HG02840 (cell line): Measurements from ENCODE around the gene EXOC6.
"Not testable (repeated sequence)": the region's sequence is repeated elsewhere in the genome, so short reads cannot be mapped to it uniquely, and the experiment has no call there.

Experiments used
- ATAC-seq: cut with Tn5 transposase; IDR thresholded peaks from one replicate; pipeline ENCODE4 v1.9.1; 2021; ENCODE audit warnings: mild to moderate bottlenecking, moderate library complexity, moderate number of reproducible peaks; ENCODE audit not compliant: unreplicated experiment, low FRiP score

Gene EXOC6

GRCh38 chr10:92923416-92923815 is 75.1 kb downstream of the EXOC6 start:
- no peak for ATAC-seq

- no peak for ATAC-seq
These were observed 81.6 kb downstream of the EXOC6 start for GRCh38 chr10:92929896-92930295.

GRCh38 chr10:92931597-92931996 is 83.3 kb downstream of the EXOC6 start:
- ATAC-seq: no peak

DNA sequence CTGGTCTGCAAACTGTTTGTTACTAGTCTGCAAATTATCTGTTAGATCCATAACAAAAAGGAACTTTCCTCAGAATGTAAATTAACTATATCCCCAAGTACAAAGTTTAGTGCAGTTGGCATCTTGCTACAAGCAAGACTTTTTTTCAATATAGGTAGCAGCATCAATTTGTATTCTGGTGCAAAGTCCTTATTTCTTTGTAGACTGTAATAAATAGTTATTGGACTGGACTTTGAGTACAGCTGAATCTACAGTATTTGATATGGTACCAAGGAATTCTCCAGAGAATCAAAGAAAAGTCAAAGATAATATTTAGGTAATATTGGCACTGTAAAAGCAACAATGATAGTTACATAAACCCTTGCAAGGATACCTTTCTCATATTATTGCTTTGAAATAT is 89.6 kb downstream of the EXOC6 start:
- no peak for ATAC-seq

DNA sequence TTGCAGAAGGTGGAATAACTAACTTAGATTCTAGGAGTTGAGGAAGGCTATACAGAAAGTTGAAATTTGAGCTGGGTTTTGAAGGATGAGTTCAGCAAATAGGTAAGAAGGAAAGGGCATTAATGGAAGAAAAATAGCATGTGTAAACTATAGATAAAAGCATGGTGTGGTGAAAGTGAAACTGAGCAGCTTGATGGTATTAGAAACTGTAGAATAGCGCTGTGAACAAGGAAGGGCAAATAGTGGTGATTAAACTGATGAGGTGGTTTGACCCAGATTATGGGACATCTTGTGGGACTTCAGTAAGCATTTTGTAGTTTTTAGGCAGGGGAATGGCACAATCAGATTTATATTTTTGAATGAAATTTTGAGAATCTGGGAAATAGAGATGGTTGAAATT is 90.5 kb downstream of the EXOC6 start:
- no peak for ATAC-seq

GRCh38 chr10:92942226-92942625 is 93.9 kb downstream of the EXOC6 start:
- no peak for ATAC-seq

DNA sequence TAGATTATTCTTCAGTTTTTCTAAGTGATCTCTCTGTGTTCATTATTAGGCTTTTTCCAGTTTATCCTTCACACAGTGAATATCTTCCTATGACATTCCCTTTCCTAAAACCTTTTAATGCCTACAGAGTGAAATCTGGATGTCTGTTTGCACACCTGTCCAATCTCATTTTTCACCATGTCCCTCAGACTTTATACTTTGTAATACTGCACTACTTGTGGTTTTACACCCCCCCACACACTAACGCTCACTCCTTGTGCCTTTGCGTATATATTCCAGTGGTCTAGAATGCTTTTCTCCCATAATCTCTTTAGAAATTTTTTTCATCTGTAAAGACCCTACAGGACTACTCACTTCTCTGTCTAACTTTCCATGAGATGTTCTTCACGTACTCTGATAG is 98.2 kb downstream of the EXOC6 start:
- no peak for ATAC-seq

GRCh38 chr10:92952573-92952972 is 104.3 kb downstream of the EXOC6 start:
- ATAC-seq: not testable (repeated sequence)

GRCh38 chr10:92957223-92958010 is 109.1 kb downstream of the EXOC6 start:
- no peak for ATAC-seq

DNA sequence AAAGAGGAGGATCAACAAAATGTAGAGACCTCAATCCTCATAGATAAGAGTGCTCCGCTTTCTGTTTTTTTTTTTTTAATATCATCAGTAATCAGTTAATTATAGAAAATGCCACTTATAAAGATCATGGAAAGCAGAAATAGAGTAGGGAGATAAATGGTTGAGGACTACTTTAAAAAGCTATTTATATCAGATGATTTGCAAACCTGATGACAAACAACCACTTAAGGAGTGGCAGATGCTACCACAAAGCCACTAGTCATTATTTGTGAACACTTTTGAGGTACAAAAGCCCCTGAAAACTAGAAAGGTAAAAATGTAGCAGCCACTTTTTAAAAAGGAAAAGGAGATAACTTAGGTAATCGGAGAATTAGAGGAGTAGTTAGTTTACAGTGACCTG is 113.3 kb downstream of the EXOC6 start:
- ATAC-seq: no peak

DNA sequence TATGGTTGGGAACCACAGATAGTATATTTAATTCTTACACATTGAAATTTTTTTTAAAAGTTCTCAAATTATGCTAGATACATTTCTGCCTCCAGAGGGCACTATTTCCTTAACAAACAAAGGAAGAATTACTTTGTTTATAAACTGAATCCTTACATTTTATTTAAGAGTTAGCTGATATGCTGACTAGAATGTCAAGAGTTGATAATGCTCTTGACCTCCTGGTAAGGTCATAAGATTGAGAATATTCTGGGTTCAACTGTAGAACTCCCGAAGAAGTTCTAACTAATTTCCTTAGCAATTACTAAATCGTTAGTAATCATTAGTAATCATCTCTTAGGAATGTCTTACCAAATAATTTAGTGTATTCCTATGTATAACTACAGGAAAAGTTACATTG is 117.0 kb downstream of the EXOC6 start:
- ATAC-seq: no peak

- no peak for ATAC-seq
These were observed 119.3 kb downstream of the EXOC6 start for GRCh38 chr10:92967641-92968040.

DNA sequence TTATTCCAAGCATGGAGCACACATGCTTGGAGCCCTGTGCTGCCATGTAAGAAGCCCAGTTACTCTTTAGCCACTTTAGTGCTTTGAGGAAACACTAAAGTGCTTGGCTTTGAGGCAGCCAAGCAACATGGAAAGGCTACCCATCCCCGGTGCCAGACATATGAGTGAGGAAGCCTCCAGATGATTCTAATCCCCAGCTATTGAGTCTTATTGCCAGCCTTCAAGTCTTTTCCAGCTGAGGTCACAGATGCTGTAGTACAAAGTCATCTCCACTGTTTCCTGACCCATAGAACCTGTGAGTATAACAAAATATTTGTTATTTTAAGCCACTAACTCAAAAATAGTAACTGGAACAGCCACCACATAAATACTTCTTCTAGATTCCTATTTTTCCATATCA is 120.8 kb downstream of the EXOC6 start:
- no peak for ATAC-seq

- no peak for ATAC-seq
These were observed 122.2 kb downstream of the EXOC6 start for GRCh38 chr10:92970301-92971070.

DNA sequence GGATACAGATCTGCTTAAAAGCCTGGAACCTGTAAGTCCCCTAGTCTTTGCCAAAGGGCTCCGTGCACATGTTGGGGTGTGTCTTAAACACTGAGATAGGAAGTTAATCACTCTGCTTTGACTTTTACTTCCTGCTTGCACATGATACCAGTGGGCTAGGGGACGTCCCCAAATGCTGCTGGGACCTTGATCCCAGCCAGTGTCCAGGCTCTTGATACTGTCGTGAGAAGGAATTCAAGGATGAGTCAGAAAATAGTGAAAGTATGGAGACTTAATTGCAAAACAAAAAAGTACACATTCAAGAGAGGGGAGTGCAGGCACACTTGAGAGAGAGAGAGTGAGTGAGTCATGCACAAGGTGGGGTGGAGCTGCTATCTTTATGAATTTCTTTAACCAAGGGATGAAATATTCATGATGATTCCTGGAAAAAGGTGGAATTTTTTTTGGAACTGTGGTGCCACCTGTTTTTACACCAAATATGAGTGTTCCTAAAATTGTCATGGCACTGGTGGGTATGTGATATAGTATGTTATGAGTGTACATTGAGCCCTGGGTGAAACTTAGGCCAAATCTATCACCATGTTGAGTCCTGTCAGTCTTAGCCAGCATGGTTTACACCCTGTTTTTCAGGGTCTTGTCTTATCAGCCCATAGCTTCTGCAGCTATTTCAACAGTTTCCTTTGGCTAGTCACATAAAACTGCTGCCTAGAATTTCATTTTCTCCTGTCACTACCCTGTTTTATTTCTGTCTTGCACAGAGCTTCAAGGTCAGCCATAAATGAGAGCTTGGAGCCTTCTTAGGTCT is 123.9 kb downstream of the EXOC6 start:
- ATAC-seq: no peak

- ATAC-seq: no peak
These were observed 124.6 kb downstream of the EXOC6 start for GRCh38 chr10:92972886-92973285.

GRCh38 chr10:92976278-92976677 is 128.0 kb downstream of the EXOC6 start:
- ATAC-seq: not testable (repeated sequence)

GRCh38 chr10:92989250-92989649 is 140.9 kb downstream of the EXOC6 start:
- no peak for ATAC-seq

DNA sequence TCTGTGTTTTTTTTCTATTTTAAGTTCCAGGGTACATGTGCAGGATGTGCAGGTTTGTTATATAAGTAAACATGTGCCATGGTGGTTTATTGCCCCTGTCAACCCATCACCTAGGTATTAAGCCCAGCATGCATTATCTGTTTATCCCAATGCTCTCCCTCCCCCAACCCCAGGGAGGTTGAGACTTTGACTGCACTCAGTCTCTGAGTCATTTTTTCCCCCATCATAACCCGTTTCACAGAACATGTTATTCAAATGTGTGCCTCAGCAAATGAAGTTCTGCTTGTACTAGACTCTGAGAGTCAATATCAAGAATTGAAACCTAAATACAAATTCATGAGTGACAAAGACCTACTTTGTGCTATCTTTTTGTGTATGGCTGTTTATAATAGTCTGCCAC is 142.3 kb downstream of the EXOC6 start:
- no peak for ATAC-seq

GRCh38 chr10:92991513-92991912 is 143.2 kb downstream of the EXOC6 start:
- ATAC-seq: no peak

GRCh38 chr10:92993699-92994272 is 145.5 kb downstream of the EXOC6 start:
- no peak for ATAC-seq
